Testis (tissue), 2 donors: ENCODE data around the gene GZF1.

Source experiments
- CTCF ChIP-seq, 3 experiments: fragments of 450-650 bp in 2 of 3; fragments of 200-600 bp in 1 of 3; sonication (generic) in 1 of 3; IDR thresholded peaks; one replicate each; pipeline ENCODE4 v1.5.1; 2016 to 2019; ENCODE audit warnings: antibody characterized with exemption in 3 of 3, mild to moderate bottlenecking in 2 of 3, moderate library complexity in 1 of 3
- POLR2A ChIP-seq: fragments of 450-650 bp; IDR thresholded peaks from one replicate; pipeline ENCODE4 v1.6.1; 2017; ENCODE audit warnings: antibody characterized with exemption, mild to moderate bottlenecking, moderate library complexity

GRCh38 chr20:23414526-23415188 lies 52.7 kb downstream of the GZF1 start:
- TF ChIP-seq CTCF (IDR thresholded peaks at IDR 0.05): no peak
- TF ChIP-seq POLR2A: no peak
